Left colon (tissue), 2 donors: ENCODE measurements around the gene MTHFD1. TPM values are rescaled to one million over a fixed set of nuclear protein-coding genes. Genes with fewer than 3 reads are reported as not detected.

Experiments used
- ATAC-seq: fragments of 200-7000 bp; cut with Tn5 transposase; one replicate; pipeline ENCODE4 v1.9.1; 2020; ENCODE audit warnings: mild to moderate bottlenecking, moderate library complexity
- DNase-seq, 2 donors: peaks; one replicate each; pipeline ENCODE4 v3.0.0-alpha.2; 2020
- intact Hi-C, 2 donors: fragments of 100-400 bp; cut with DNase I in 1 of 2; cut with micrococcal nuclease in 1 of 2; formaldehyde crosslinking; loops; one replicate each; pipeline versions ENCODE4 v1.11.2 to v1.14.0; 2022; cut with DNase I, micrococcal nuclease
- total RNA-seq, 2 donors: library from RNA; stranded (reverse); fragmentation: NEBNext Ultra II Directional; extraction: Animal tissue kit (Norgen Biotek cat#: 25700); gene quantifications; one replicate each; pipeline ENCODE4 v1.2.1, GENCODE V29; 2021
- donor health status: DM: no; HTN: no; CAD: no.
- donor health status: DM: yes; HTN: yes; CAD: no.

Gene MTHFD1
- total RNA-seq, 2 donors from 2014 or later, result 31.2 to 53.3 TPM

DNA sequence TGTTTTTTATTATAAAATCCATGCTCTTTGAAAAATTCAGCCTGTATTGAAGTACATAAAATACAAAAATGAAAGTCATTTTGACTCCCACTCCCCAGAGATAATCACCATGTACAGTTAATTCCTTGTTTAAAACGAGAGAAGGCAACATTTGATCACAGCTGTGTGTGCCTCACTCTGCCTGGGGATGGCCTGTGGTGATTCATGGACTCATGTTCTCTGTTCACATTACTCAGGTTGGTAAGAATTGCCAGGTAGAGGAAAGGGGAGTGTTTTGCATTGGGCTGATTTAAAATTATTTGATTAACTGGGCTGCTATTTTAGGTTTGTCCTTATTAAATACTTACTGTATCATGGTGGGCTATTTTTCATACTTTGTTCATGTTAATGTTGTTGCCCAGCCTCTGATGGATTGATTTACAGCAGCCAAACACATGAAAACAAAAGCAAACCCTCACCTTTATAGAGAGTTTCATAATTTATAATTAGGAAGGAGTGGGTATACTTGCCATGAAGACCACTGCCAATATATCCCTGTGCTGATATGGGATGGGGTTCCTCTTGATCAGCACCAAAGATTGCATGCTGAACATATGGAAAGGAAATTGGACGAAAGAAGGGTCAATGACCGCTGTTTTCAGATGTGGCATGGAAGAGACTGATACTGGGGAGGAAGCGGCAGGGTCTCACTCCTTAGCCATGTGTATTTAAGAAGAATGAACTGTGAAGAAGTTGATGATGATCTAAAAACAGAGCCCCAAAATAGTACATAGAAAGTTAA, 119.4 kb downstream of the MTHFD1 start:
- intact Hi-C loops, result no loop called here
- ATAC-seq, result no peak
- no peak for DNase-seq

DNA sequence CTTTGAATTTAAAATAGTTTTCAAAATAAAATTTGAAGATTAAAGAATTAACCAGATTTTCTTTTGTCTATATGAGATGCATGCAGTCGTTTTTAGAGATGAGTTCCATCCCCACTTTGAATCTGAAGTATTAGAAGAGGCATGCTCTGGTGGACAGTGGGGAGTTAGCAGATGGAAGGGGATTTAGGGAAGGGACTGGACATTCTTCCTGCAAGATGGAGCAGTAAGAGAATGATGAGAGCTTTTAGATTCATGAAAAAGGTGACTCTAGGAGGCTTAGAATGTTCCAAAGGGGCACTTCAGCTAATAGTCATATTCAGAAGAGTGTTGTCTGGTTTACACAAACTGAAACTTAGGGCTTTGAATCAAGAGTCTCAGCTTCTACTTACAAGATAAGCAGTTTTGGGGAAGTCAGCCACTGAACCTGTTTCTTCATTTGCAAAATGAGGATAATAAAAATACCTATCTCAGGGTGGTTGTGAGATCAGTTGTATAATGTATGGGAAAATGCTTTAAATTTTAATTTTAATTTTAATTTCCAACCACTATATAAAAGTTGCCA, 120.1 kb downstream of the MTHFD1 start:
- ATAC-seq, result no peak
- DNase-seq, result no peak

DNA sequence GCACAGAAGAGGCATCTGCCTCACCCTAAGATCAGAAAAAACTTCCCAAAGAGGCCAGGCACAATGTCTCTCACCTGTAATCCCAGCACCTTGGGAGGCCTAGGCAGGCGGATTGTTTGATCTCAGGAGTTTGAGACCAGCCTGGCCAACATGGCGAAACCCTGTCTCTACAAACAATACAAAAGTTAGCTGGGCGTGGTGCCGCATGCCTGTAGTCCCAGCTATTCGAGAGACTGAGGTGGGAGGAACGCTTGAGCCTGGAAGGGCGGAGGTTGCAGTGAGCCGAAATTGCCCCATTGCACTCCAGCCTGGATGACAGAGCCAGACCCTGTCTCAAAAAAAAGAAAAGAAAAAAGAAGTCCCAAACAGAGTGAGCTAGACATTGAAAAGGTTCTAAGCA, 120.9 kb downstream of the MTHFD1 start:
- no peak for ATAC-seq
- no peak for DNase-seq
- intact Hi-C loops, result no loop called here

More for the DNA sequence above, 120.1 kb downstream of the MTHFD1 start:
- intact Hi-C loops, result no loop called here

Other genes with a start within 250 kb of the MTHFD1 start
- under 1 TPM; 0.40 to 0.70 TPM for gene ESR2, start 94.0 kb upstream of the MTHFD1 start, total RNA-seq
- 10 to 100 TPM; 11.9 to 14.2 TPM for gene AKAP5, start 77.1 kb downstream of the MTHFD1 start, total RNA-seq
- 1 to 10 TPM; 5.9 to 6.5 TPM for gene ZBTB25, start 115.5 kb downstream of the MTHFD1 start, total RNA-seq
- 10 to 100 TPM; 29.5 to 32.1 TPM for gene ZBTB1, start 116.4 kb downstream of the MTHFD1 start, total RNA-seq
- gene HSPA2, start 152.4 kb downstream of the MTHFD1 start, total RNA-seq, result 10 to 100 TPM; 52.7 to 61.7 TPM
- 10 to 100 TPM in 1 of 2 donors, 1 to 10 TPM in 1; 7.1 to 10.7 TPM for gene PPP1R36, start 161.6 kb downstream of the MTHFD1 start, total RNA-seq